OCI-LY1 (cell line): ENCODE data around the gene SH3PXD2A.

ENCODE experiments used
- CTCF ChIP-seq: fragments of 200-600 bp; sonication (generic), shearing (Covaris generic); IDR thresholded peaks from 2 replicates; pipeline ENCODE4 v1.5.1; 2017; ENCODE audit warnings: mild to moderate bottlenecking, antibody characterized with exemption, low read length, moderate library complexity, mixed read lengths
- EZH2 ChIP-seq: fragments of 200-600 bp; sonication (generic), shearing (Covaris generic); IDR thresholded peaks from 2 replicates; pipeline ENCODE4 v1.8.0; 2017; ENCODE audit warnings: borderline replicate concordance, mixed run types, mild to moderate bottlenecking, antibody characterized with exemption, low read length, moderate library complexity, mixed read lengths

- no peak for TF ChIP-seq CTCF
- no peak for TF ChIP-seq EZH2
Measured at GRCh38 chr10:103621783-103622125, 233.6 kb downstream of the SH3PXD2A start.
